PC-9 (cell line): ENCODE data around the gene ABI3BP. TPM values are rescaled to one million over a fixed set of nuclear protein-coding genes. Genes with fewer than 3 reads are reported as not detected.

Experiments used
- BruUV-seq: library from RNA; stranded (reverse); fragments of 400-500 nt; replicated peaks from 2 replicates; lab custom pipeline; 2021; lab: Mats Ljungman, UMichigan
- CTCF ChIA-PET: fragments of 300-600 bp; sonication (Branson Sonifier 250); formaldehyde crosslinking; loops from one replicate; lab custom pipeline; 2022; ENCODE audit warnings: antibody characterized with exemption; lab: Charles Lee
- POLR2A ChIA-PET: fragments of 300-600 bp; sonication (Branson Sonifier 250); formaldehyde crosslinking; loops from one replicate; lab custom pipeline; 2022; ENCODE audit warnings: antibody characterized with exemption; ENCODE audit not compliant: unreplicated experiment; lab: Charles Lee
- DNase-seq, 2 experiments: peaks; one replicate each; pipeline versions ENCODE4 v3.0.0 to v3.0.0-alpha.2; 2015 to 2022; ENCODE audit warnings: mixed read lengths in 1 of 2
- H2AFZ ChIP-seq: fragments of 200-600 bp; sonication (generic); 2 replicates; pipeline ENCODE4 v1.8.1; 2017; ENCODE audit warnings: antibody characterized with exemption
- H3F3A ChIP-seq: fragments of 200-600 bp; sonication (generic); 2 replicates; pipeline ENCODE4 v1.8.1; 2017; ENCODE audit warnings: antibody characterized with exemption, mild to moderate bottlenecking, low read depth; ENCODE audit not compliant: insufficient read depth
- H3K27ac ChIP-seq: fragments of 200-600 bp; sonication (generic); 2 replicates; pipeline ENCODE4 v1.6.1; 2016; ENCODE audit warnings: mixed run types
- H3K27me3 ChIP-seq: fragments of 200-600 bp; sonication (generic); 2 replicates; pipeline ENCODE4 v1.6.1; 2016; ENCODE audit warnings: low read depth, mixed run types; ENCODE audit not compliant: insufficient read depth
- H3K36me3 ChIP-seq: fragments of 200-600 bp; sonication (generic); 2 replicates; pipeline ENCODE4 v1.6.1; 2016; ENCODE audit warnings: low read depth, mixed run types
- H3K4me1 ChIP-seq: fragments of 200-600 bp; sonication (generic); replicated peaks from 2 replicates; pipeline ENCODE4 v1.6.1; 2016; ENCODE audit warnings: mixed run types; ENCODE audit not compliant: insufficient read depth
- H3K4me2 ChIP-seq: fragments of 200-600 bp; sonication (generic); 2 replicates; pipeline ENCODE4 v1.6.1; 2017; ENCODE audit warnings: mixed run types
- H3K4me3 ChIP-seq: fragments of 200-600 bp; sonication (generic); 2 replicates; pipeline ENCODE4 v1.6.1; 2016; ENCODE audit warnings: mixed run types
- H3K79me2 ChIP-seq: fragments of 200-600 bp; sonication (generic); 2 replicates; pipeline ENCODE4 v1.6.1; 2017; ENCODE audit warnings: low read depth, mixed run types
- H3K9me2 ChIP-seq: fragments of 200-600 bp; sonication (generic); 2 replicates; pipeline ENCODE4 v1.8.1; 2017; ENCODE audit warnings: mild to moderate bottlenecking; ENCODE audit not compliant: insufficient read depth
- H3K9me3 ChIP-seq: fragments of 200-600 bp; sonication (generic); 2 replicates; pipeline ENCODE4 v1.8.1; 2016; ENCODE audit warnings: low read depth; ENCODE audit not compliant: insufficient read depth
- H4K20me1 ChIP-seq: fragments of 200-600 bp; sonication (generic); 2 replicates; pipeline ENCODE4 v1.8.1; 2017; ENCODE audit not compliant: insufficient read depth
- EZH2 ChIP-seq: fragments of 200-600 bp; sonication (generic); IDR thresholded peaks from 2 replicates; pipeline ENCODE4 v1.8.0; 2017; ENCODE audit warnings: antibody characterized with exemption, low read depth
- intact Hi-C: fragments of 100-400 bp; cut with micrococcal nuclease; formaldehyde crosslinking; loops from one replicate; pipeline ENCODE4 v1.10.0; 2022; ENCODE audit not compliant: unreplicated experiment
- total RNA-seq: library from RNA; stranded (reverse); gene quantifications from 2 replicates; pipeline ENCODE4 v1.2.3, GENCODE V29; 2021
- TF ChIP-seq, protein P1 (sequence below): fragments of 200-600 bp; sonication (generic); conservative IDR thresholded peaks from 2 replicates; pipeline ENCODE4 v1.6.1; 2017; ENCODE audit warnings: mixed run types, antibody characterized with exemption, mild to moderate bottlenecking, moderate library complexity

Gene ABI3BP
- total RNA-seq, 1 experiment from 2014 or later, result 4.2 TPM

DNA sequence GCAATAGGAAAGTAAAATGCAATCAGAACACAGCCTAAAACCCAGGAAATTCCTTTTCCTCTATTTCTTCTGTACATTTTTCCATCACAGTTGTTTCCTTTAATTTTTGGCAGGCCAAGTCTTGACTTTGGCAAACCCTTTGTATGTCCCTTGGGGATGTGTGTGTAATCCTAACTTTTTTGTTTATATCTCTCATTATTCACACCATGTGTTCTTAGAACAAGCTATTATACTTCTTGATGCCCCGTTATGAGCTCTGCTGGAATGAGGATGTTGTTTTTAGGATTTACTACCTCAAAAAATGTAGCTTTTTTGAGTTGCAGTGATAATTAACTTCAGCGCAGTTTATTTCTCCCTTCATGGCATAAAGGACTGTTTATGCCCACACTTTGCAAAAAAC is 123.4 kb downstream of the ABI3BP start:
- no peaks in the 10 kb centered on the region for H3K79me2 ChIP-seq
- DNase-seq, result no peak
- H2AFZ ChIP-seq, result no peak overlapping the region
- no peak for TF ChIP-seq EZH2
- TF ChIP-seq, protein P1, sequence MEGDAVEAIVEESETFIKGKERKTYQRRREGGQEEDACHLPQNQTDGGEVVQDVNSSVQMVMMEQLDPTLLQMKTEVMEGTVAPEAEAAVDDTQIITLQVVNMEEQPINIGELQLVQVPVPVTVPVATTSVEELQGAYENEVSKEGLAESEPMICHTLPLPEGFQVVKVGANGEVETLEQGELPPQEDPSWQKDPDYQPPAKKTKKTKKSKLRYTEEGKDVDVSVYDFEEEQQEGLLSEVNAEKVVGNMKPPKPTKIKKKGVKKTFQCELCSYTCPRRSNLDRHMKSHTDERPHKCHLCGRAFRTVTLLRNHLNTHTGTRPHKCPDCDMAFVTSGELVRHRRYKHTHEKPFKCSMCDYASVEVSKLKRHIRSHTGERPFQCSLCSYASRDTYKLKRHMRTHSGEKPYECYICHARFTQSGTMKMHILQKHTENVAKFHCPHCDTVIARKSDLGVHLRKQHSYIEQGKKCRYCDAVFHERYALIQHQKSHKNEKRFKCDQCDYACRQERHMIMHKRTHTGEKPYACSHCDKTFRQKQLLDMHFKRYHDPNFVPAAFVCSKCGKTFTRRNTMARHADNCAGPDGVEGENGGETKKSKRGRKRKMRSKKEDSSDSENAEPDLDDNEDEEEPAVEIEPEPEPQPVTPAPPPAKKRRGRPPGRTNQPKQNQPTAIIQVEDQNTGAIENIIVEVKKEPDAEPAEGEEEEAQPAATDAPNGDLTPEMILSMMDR, result no peak
- POLR2A ChIA-PET, result no interaction called here
- intact Hi-C loops, result no loop called here
- H3K9me2 ChIP-seq, result no peaks in the 10 kb centered on the region
- H3K36me3 ChIP-seq, result no peaks in the 10 kb centered on the region
- CTCF ChIA-PET, result interaction anchor here (0.5 kb wide), 1 partner anchor 799 kb away, joined by 3 read pairs; no protein-coding TSS in a partner anchor
- no peak overlapping the region for H3K4me2 ChIP-seq
- no peak overlapping the region for H3K27ac ChIP-seq
- H4K20me1 ChIP-seq, result no peaks in the 10 kb centered on the region
- no peak overlapping the region for H3K4me3 ChIP-seq
- no peaks in the 10 kb centered on the region for H3F3A ChIP-seq
- no peaks in the 10 kb centered on the region for H3K9me3 ChIP-seq
- no peaks in the 10 kb centered on the region for H3K27me3 ChIP-seq
- H3K4me1 ChIP-seq, result peaks cover 7% of the 10 kb centered on the region
- no TSS peak for BruUV-seq

DNA sequence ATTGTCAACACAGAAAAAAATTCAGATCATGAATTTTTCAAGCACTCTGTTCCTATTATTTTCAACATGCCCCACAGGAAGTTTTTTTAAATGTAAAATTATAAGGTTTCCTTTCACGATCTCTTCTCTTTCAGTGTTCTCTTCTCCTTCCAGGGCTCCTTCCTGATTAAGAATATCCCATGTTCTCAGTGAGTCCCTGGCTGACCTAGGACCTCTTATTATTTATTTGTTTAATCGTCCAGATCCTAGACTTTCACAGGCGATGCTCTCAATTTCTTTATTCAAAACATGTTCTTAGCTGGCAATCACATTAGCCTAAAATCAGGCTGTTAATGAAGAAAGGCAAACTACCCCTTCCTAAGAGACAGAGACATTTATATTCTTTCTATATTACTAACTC is 124.3 kb downstream of the ABI3BP start:
- no peaks in the 10 kb centered on the region for H3K9me2 ChIP-seq
- intact Hi-C loops, result no loop called here
- DNase-seq, result no peak
- BruUV-seq, result no TSS peak
- H3K79me2 ChIP-seq, result no peaks in the 10 kb centered on the region
- H4K20me1 ChIP-seq, result no peaks in the 10 kb centered on the region
- POLR2A ChIA-PET, result no interaction called here
- H3K4me2 ChIP-seq, result no peak overlapping the region
- H3K36me3 ChIP-seq, result no peaks in the 10 kb centered on the region
- CTCF ChIA-PET, result no interaction called here
- H3K4me3 ChIP-seq, result no peak overlapping the region
- no peaks in the 10 kb centered on the region for H3K27me3 ChIP-seq
- H3K4me1 ChIP-seq, result peaks cover 8% of the 10 kb centered on the region
- no peak overlapping the region for H2AFZ ChIP-seq
- H3K27ac ChIP-seq, result no peak overlapping the region
- TF ChIP-seq, protein P1, result no peak
- TF ChIP-seq EZH2, result no peak
- no peaks in the 10 kb centered on the region for H3K9me3 ChIP-seq
- H3F3A ChIP-seq, result no peaks in the 10 kb centered on the region

DNA sequence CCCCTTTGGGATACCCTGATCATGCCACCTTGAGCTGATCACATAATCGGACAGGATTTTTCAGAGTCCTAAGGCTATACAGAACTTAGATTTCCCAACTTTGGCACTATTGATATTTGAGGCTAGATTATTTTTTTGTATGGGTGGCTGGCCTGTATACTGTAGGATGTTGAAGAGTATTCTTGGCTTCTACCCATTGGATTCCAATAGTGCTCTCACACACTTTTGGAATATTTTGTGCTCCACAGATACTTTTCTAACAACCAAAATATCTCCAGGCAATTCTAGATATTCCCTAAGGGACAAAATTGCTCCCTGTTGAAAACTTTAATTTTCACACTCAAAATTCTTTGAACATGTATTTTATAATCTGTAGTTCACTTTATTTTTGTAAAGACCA is 125.1 kb downstream of the ABI3BP start:
- no peak for DNase-seq

More for the DNA sequence above, 125.1 kb downstream of the ABI3BP start:
- intact Hi-C loops, result no loop called here
- no peak for TF ChIP-seq EZH2
- TF ChIP-seq, protein P1, result no peak
- Histone ChIP-seq H3K4me3 (no peak overlapping the region), H3K4me1 (peaks cover 8% of the 10 kb centered on the region), H3K79me2 (no peaks in the 10 kb centered on the region), H3K9me2 (no peaks in the 10 kb centered on the region), H3K9me3 (no peaks in the 10 kb centered on the region), H4K20me1 (no peaks in the 10 kb centered on the region), H3K27me3 (no peaks in the 10 kb centered on the region), H3K36me3 (no peaks in the 10 kb centered on the region), H3K27ac (no peak overlapping the region), H3K4me2 (no peak overlapping the region), H2AFZ (no peak overlapping the region), H3F3A (no peaks in the 10 kb centered on the region)
- ChIA-PET POLR2A (no interaction called here), CTCF (interaction anchor here (0.7 kb wide), 2 partner anchors 17 to 901 kb away, joined by 3 to 8 read pairs; no protein-coding TSS in a partner anchor)
- no TSS peak for BruUV-seq
